Mammary epithelial cell (primary cell): Measurements from ENCODE around the gene REEP6.

ENCODE experiments used
- EZH2 ChIP-seq: IDR thresholded peaks from 2 replicates; pipeline ENCODE4 v1.6.1; 2012; ENCODE audit warnings: low read length, inconsistent platforms, borderline replicate concordance
- TF ChIP-seq, protein P1 (sequence below), 2 donors: IDR thresholded peaks in 1 of 2; conservative IDR thresholded peaks in 1 of 2; 2 replicates each; pipeline ENCODE4 v1.5.1; 2011 to 2012; ENCODE audit warnings: inconsistent platforms in 2 of 2, low read length in 2 of 2, mild to moderate bottlenecking in 2 of 2, control low read depth in 1 of 2, low read depth in 1 of 2; ENCODE audit not compliant: insufficient read depth in 1 of 2; ENCODE audit errors: extremely low read depth in 1 of 2

DNA sequence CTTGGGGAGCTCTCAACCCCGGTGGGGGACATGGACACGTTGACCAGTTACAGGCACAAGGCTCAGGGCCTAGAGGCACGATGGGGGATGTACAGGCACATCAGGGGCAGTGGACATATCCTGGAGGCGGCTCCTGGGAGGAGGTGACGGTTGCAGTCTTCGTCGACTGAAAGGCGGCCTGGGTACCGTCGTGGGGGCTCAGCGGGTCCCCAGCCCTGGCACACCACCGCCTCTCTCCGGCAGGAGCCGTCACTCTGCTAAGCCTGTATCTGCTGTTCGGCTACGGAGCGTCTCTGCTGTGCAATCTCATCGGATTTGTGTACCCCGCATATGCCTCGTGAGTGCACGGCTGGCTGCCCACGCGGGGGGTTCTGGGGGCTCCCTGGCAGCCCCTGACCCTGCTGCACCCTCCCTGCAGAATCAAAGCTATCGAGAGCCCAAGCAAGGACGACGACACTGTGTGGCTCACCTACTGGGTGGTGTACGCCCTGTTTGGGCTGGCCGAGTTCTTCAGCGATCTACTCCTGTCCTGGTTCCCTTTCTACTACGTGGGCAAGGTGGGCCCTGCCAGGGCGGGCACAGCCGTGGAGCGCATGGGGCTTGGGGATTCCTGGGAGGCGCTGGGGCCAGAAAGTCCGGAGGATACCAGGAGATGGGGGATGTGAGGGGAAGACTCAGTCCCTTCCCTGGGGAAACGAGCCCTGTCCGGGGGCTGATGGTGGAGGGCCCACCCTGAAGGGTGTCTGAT lies 4.2 kb downstream of the REEP6 start:
- TF ChIP-seq, protein P1, sequence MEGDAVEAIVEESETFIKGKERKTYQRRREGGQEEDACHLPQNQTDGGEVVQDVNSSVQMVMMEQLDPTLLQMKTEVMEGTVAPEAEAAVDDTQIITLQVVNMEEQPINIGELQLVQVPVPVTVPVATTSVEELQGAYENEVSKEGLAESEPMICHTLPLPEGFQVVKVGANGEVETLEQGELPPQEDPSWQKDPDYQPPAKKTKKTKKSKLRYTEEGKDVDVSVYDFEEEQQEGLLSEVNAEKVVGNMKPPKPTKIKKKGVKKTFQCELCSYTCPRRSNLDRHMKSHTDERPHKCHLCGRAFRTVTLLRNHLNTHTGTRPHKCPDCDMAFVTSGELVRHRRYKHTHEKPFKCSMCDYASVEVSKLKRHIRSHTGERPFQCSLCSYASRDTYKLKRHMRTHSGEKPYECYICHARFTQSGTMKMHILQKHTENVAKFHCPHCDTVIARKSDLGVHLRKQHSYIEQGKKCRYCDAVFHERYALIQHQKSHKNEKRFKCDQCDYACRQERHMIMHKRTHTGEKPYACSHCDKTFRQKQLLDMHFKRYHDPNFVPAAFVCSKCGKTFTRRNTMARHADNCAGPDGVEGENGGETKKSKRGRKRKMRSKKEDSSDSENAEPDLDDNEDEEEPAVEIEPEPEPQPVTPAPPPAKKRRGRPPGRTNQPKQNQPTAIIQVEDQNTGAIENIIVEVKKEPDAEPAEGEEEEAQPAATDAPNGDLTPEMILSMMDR (conservative IDR thresholded peaks at IDR 0.05 in 1 of 2, IDR thresholded peaks at IDR 0.05 in 1 of 2; ENCODE audit: extremely low read depth in 1 of 2, insufficient read depth in 1 of 2, low read depth in 1 of 2, low read length in 2 of 2): no peak
- no peak for TF ChIP-seq EZH2
